Uterus (tissue), 2 donors: ENCODE results near the gene P2RY2.

ENCODE experiments used
- CTCF ChIP-seq, 4 experiments: fragments of 200-600 bp in 2 of 4; fragments of 450-650 bp in 2 of 4; sonication (generic) in 2 of 4; IDR thresholded peaks; one replicate each; pipeline ENCODE4 v1.5.1; 2016 to 2019; ENCODE audit warnings: antibody characterized with exemption in 4 of 4, mild to moderate bottlenecking in 2 of 4, moderate library complexity in 1 of 4
- POLR2A ChIP-seq, 2 donors: fragments of 450-650 bp; IDR thresholded peaks; one replicate each; pipeline ENCODE4 v1.6.1; 2016; ENCODE audit warnings: antibody characterized with exemption in 2 of 2, mild to moderate bottlenecking in 1 of 2, moderate library complexity in 1 of 2

- TF ChIP-seq CTCF (IDR thresholded peaks at IDR 0.05) (no peak), POLR2A (IDR thresholded peaks at IDR 0.05) (no peak)
Observed at GRCh38 chr11:73186294-73186850, 31.7 kb upstream of the P2RY2 start.
